Esophagus squamous epithelium (tissue), 4 donors: ENCODE measurements around the gene DHX57.

Experiments used
- CTCF ChIP-seq, 6 experiments: fragments of 450-650 bp in 4 of 6; fragments of 200-600 bp in 2 of 6; sonication (generic) in 2 of 6; IDR thresholded peaks; one replicate each; pipeline ENCODE4 v1.5.1; 2016 to 2019; ENCODE audit warnings: antibody characterized with exemption in 6 of 6, mild to moderate bottlenecking in 4 of 6, moderate library complexity in 4 of 6
- POLR2A ChIP-seq, 4 donors: fragments of 450-650 bp; IDR thresholded peaks; one replicate each; pipeline ENCODE4 v1.6.1; 2017; ENCODE audit warnings: antibody characterized with exemption in 4 of 4, mild to moderate bottlenecking in 4 of 4, moderate library complexity in 3 of 4

- TF ChIP-seq CTCF (IDR thresholded peaks at IDR 0.05) (no peak), POLR2A (IDR thresholded peaks at IDR 0.05) (no peak)
These were observed 45.8 kb downstream of the DHX57 start for GRCh38 chr2:38829971-38830370.
